ENCODE results near the gene COL4A4.

COL4A4 gene

DNA sequence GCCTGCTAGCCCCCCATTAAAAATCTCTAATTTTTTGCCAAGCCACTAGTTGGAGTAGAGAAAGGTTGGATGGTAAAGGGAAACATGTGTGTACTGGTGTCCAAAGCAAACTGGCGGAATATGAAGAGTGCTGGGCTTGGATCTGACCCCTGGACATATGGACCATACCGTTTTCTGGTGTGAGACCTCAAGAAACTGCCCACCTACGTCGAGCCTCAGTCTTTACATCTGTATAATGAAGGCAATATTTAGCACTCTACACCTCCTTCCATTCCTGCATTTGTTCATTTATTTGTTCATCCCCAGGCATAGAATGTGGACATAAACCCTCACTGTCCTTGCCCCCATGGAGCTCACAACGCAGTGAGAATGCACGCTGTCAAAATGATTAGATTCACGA, 185.7 kb downstream of the COL4A4 start:
- no peak overlapping the region for H3K27ac ChIP-seq (ENCODE audit: low read depth, low read length)
- H3K4me3 ChIP-seq (ENCODE audit: low read depth in 1 of 5, low read length in 5 of 5): no peak overlapping the region
- H3K36me3 ChIP-seq (ENCODE audit: control insufficient read depth in 5 of 5, insufficient read depth in 5 of 5, low read length in 5 of 5): peaks cover 0 to 3% (median 0%) of the 10 kb centered on the region in 5 donors
- H3K4me1 ChIP-seq (ENCODE audit: control insufficient read depth in 5 of 5, insufficient read depth in 5 of 5, low read length in 5 of 5): peaks cover 0 to 6% (median 0%) of the 10 kb centered on the region in 5 donors
- H3K9me3 ChIP-seq (ENCODE audit: control insufficient read depth in 5 of 5, low read length in 5 of 5): no peaks in the 10 kb centered on the region
- no peaks in the 10 kb centered on the region for H3K27me3 ChIP-seq (ENCODE audit: control insufficient read depth in 5 of 5, insufficient read depth in 4 of 5, low read length in 5 of 5)
- no peak overlapping the region for H3K9ac ChIP-seq (ENCODE audit: low read length in 5 of 5)

DNA sequence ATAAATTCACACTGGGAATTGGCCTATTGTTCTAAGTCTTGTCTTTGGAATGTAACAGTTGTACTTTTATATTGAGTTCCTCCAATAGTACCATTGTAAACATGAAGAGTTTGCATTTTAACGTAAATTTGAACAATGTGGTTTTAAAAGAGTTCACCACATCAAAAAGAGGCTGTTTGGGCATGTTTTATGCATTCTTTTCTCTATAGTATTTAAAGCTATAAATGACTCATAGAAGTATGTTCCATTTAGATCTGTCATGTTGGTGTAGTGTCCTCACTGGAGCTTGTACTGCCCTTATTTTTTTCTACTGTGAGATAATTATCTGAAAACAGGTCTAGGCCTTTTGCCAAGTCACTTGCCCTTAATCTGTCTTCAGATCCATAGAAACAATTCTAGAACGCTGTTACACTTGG, 186.2 kb downstream of the COL4A4 start:
- Histone ChIP-seq H3K9ac (ENCODE audit: low read length in 5 of 5) (no peak overlapping the region), H3K9me3 (ENCODE audit: control insufficient read depth in 5 of 5, low read length in 5 of 5) (no peaks in the 10 kb centered on the region), H3K4me3 (ENCODE audit: low read depth in 1 of 5, low read length in 5 of 5) (no peak overlapping the region), H3K4me1 (ENCODE audit: control insufficient read depth in 5 of 5, insufficient read depth in 5 of 5, low read length in 5 of 5) (peaks cover 0 to 6% (median 0%) of the 10 kb centered on the region in 5 donors), H3K27ac (ENCODE audit: low read depth, low read length) (no peak overlapping the region), H3K36me3 (ENCODE audit: control insufficient read depth in 5 of 5, insufficient read depth in 5 of 5, low read length in 5 of 5) (peaks cover 0 to 3% (median 0%) of the 10 kb centered on the region in 5 donors), H3K27me3 (ENCODE audit: control insufficient read depth in 5 of 5, insufficient read depth in 4 of 5, low read length in 5 of 5) (no peaks in the 10 kb centered on the region)

DNA sequence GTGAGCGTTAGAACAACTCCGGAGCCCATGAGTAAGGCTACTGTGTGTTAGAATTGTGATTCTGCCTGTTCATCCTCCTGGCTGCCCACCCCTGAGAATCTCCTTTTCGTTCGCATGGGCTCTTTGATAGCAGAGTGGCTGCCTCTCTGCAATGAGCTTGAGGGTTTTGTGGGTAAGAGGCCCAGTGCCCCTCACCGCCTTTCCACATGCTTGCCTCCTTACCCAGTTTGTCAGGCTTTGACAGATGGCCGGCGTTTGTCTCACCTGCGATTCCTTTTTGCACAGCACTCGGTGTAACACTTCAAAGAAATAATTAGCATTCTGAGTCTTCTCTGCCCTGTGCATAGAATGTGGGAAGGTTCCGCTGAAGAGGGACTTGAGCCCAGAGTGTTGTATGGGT, 190.2 kb downstream of the COL4A4 start:
- H3K9me3 ChIP-seq (ENCODE audit: control insufficient read depth in 5 of 5, low read length in 5 of 5): no peaks in the 10 kb centered on the region
- peaks cover 0 to 3% (median 0%) of the 10 kb centered on the region in 5 donors for H3K36me3 ChIP-seq (ENCODE audit: control insufficient read depth in 5 of 5, insufficient read depth in 5 of 5, low read length in 5 of 5)
- H3K4me1 ChIP-seq (ENCODE audit: control insufficient read depth in 5 of 5, insufficient read depth in 5 of 5, low read length in 5 of 5): peaks cover 0 to 5% (median 0%) of the 10 kb centered on the region in 5 donors
- no peak overlapping the region for H3K9ac ChIP-seq (ENCODE audit: low read length in 5 of 5)
- H3K27ac ChIP-seq (ENCODE audit: low read depth, low read length): no peak overlapping the region
- H3K4me3 ChIP-seq (ENCODE audit: low read depth in 1 of 5, low read length in 5 of 5): no peak overlapping the region
- no peaks in the 10 kb centered on the region for H3K27me3 ChIP-seq (ENCODE audit: control insufficient read depth in 5 of 5, insufficient read depth in 4 of 5, low read length in 5 of 5)

DNA sequence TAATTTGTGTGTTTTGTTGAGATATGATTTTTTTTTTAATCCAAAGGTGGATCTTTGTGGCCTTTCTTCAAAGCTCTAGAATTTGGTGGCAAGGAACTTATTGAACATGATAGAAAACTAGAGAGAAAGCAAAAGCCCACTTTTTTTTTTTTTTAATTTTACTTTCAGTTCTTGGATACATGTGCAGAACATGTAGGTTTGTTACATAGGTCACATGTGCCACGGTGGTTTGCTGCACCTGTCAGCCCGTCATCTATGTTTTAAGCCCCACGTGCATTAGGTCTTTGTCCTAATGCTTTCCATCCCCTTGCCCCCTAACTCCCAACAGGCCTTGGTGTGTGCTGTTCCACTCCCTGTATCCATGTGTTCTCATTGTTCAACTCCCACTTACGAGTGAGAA, 192.2 kb downstream of the COL4A4 start:
- Histone ChIP-seq H3K36me3 (ENCODE audit: control insufficient read depth in 5 of 5, insufficient read depth in 5 of 5, low read length in 5 of 5) (peaks cover 0 to 2% (median 0%) of the 10 kb centered on the region in 5 donors), H3K27me3 (ENCODE audit: control insufficient read depth in 5 of 5, insufficient read depth in 4 of 5, low read length in 5 of 5) (no peaks in the 10 kb centered on the region), H3K9ac (ENCODE audit: low read length in 5 of 5) (no peak overlapping the region), H3K4me1 (ENCODE audit: control insufficient read depth in 5 of 5, insufficient read depth in 5 of 5, low read length in 5 of 5) (peaks cover 0 to 5% (median 0%) of the 10 kb centered on the region in 5 donors), H3K27ac (ENCODE audit: low read depth, low read length) (no peak overlapping the region), H3K9me3 (ENCODE audit: control insufficient read depth in 5 of 5, low read length in 5 of 5) (no peaks in the 10 kb centered on the region), H3K4me3 (ENCODE audit: low read depth in 1 of 5, low read length in 5 of 5) (no peak overlapping the region)

DNA sequence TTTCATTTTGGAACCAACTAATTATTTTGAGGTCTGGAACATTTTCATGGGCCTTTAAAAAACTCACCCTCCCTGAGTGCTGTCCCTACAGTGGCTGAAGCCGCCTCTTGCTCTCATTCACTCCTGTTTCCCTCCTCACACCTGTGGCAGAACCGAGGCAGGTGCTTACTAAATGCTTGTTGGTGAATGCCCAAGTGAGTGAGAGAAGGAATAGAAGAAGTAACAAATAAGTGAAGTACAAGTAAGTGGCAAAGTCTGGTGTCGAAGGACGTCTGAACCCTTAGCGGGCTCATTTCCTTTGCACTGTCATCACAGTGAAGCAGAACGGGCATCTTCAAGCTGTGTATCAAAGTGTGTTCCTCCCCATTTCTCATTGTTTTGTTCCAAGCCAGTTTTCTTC, 192.9 kb downstream of the COL4A4 start:
- H3K9me3 ChIP-seq (ENCODE audit: control insufficient read depth in 5 of 5, low read length in 5 of 5): no peaks in the 10 kb centered on the region
- no peak overlapping the region for H3K4me3 ChIP-seq (ENCODE audit: low read depth in 1 of 5, low read length in 5 of 5)
- peaks cover 0 to 2% (median 0%) of the 10 kb centered on the region in 5 donors for H3K36me3 ChIP-seq (ENCODE audit: control insufficient read depth in 5 of 5, insufficient read depth in 5 of 5, low read length in 5 of 5)
- H3K9ac ChIP-seq (ENCODE audit: low read length in 5 of 5): no peak overlapping the region
- peaks cover 0 to 5% (median 0%) of the 10 kb centered on the region in 5 donors for H3K4me1 ChIP-seq (ENCODE audit: control insufficient read depth in 5 of 5, insufficient read depth in 5 of 5, low read length in 5 of 5)
- H3K27me3 ChIP-seq (ENCODE audit: control insufficient read depth in 5 of 5, insufficient read depth in 4 of 5, low read length in 5 of 5): no peaks in the 10 kb centered on the region
- no peak overlapping the region for H3K27ac ChIP-seq (ENCODE audit: low read depth, low read length)

DNA sequence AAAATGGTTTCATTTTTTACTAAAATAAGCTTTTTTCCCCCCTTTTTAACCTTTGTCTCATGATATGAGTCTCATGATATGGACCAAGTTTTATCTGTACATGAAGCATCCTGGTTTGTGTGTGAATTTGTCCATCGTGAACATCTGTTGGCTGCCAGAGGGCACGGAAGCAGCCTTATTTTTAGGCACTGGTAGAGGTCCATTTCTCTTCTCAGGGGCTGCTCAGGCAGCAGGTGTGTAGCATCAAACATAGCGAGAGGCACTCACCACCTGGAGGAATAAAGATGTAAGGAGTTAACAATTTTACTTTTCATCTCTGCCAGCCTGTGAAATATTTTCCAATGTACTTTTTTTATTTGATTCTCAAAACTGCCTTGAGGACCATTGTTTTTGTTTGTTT, 193.6 kb downstream of the COL4A4 start:
- no peak overlapping the region for H3K4me3 ChIP-seq (ENCODE audit: low read depth in 1 of 5, low read length in 5 of 5)
- peaks cover 0 to 2% (median 0%) of the 10 kb centered on the region in 5 donors for H3K36me3 ChIP-seq (ENCODE audit: control insufficient read depth in 5 of 5, insufficient read depth in 5 of 5, low read length in 5 of 5)
- H3K9ac ChIP-seq (ENCODE audit: low read length in 5 of 5): no peak overlapping the region
- H3K4me1 ChIP-seq (ENCODE audit: control insufficient read depth in 5 of 5, insufficient read depth in 5 of 5, low read length in 5 of 5): peaks cover 0 to 5% (median 0%) of the 10 kb centered on the region in 5 donors
- H3K27me3 ChIP-seq (ENCODE audit: control insufficient read depth in 5 of 5, insufficient read depth in 4 of 5, low read length in 5 of 5): no peaks in the 10 kb centered on the region
- H3K9me3 ChIP-seq (ENCODE audit: control insufficient read depth in 5 of 5, low read length in 5 of 5): no peaks in the 10 kb centered on the region
- H3K27ac ChIP-seq (ENCODE audit: low read depth, low read length): no peak overlapping the region

DNA sequence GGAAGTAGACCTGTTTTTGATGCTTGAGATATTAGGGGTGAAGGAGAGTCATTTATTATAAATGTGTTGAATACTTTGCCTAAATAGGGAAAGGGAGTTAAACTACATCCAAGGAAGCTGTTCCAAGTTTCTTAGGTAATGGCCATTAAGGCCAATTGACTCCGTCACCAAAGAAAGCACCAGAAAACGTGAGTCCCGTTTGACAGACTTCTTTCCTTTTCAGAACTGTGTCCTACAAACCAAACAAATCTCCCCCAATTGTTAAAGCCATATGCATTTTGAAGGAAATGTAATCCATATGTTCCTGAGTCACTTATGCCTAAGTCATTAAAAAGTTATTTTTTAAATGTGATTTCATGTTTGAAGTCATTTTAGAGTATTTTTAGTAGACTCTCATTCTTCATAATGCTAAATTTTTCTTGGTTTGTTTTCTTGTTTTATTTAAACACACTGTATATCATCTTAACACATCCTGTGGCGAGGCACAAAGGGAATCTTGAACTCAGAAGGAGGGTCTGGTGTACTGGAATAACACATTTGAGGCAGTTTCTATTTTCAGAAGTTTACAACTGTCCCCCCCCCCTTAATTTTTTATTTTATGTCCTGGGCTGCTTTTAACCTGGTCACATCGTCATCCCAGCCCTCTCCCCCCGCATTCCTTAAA, 194.5 kb downstream of the COL4A4 start:
- H3K27ac ChIP-seq (ENCODE audit: low read depth, low read length): no peak overlapping the region
- no peak overlapping the region for H3K4me3 ChIP-seq (ENCODE audit: low read depth in 1 of 5, low read length in 5 of 5)
- no peaks in the 10 kb centered on the region for H3K9me3 ChIP-seq (ENCODE audit: control insufficient read depth in 5 of 5, low read length in 5 of 5)
- peaks cover 0 to 5% (median 0%) of the 10 kb centered on the region in 5 donors for H3K4me1 ChIP-seq (ENCODE audit: control insufficient read depth in 5 of 5, insufficient read depth in 5 of 5, low read length in 5 of 5)
- H3K9ac ChIP-seq (ENCODE audit: low read length in 5 of 5): no peak overlapping the region
- H3K27me3 ChIP-seq (ENCODE audit: control insufficient read depth in 5 of 5, insufficient read depth in 4 of 5, low read length in 5 of 5): no peaks in the 10 kb centered on the region
- peaks cover 0 to 2% (median 0%) of the 10 kb centered on the region in 5 donors for H3K36me3 ChIP-seq (ENCODE audit: control insufficient read depth in 5 of 5, insufficient read depth in 5 of 5, low read length in 5 of 5)

DNA sequence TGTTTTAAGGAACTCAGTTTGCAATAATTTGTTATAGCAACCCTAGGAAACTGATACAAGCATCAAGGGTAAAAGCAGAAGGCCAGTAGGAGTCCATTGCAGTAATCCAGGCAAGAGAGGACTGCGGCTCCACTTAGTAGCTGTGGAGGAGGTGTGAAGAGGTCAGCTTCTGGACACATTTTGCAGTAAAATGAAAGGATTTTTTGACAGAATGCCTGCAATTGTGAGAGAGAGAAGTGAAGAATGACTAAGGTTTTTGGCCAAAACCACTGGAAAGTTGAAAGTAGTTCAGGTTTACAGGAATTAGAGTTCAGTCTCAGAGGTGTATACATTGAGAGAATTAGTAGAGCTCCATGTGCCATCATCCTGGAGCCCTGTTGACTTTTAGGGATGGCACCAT, 198.6 kb downstream of the COL4A4 start:
- Histone ChIP-seq H3K9me3 (ENCODE audit: control insufficient read depth in 5 of 5, low read length in 5 of 5) (no peaks in the 10 kb centered on the region), H3K9ac (ENCODE audit: low read length in 5 of 5) (no peak overlapping the region), H3K27ac (ENCODE audit: low read depth, low read length) (no peak overlapping the region), H3K27me3 (ENCODE audit: control insufficient read depth in 5 of 5, insufficient read depth in 4 of 5, low read length in 5 of 5) (no peaks in the 10 kb centered on the region), H3K36me3 (ENCODE audit: control insufficient read depth in 5 of 5, insufficient read depth in 5 of 5, low read length in 5 of 5) (no peaks in the 10 kb centered on the region), H3K4me1 (ENCODE audit: control insufficient read depth in 5 of 5, insufficient read depth in 5 of 5, low read length in 5 of 5) (peaks cover 0 to 7% (median 5%) of the 10 kb centered on the region in 5 donors), H3K4me3 (ENCODE audit: low read depth in 1 of 5, low read length in 5 of 5) (no peak overlapping the region)

DNA sequence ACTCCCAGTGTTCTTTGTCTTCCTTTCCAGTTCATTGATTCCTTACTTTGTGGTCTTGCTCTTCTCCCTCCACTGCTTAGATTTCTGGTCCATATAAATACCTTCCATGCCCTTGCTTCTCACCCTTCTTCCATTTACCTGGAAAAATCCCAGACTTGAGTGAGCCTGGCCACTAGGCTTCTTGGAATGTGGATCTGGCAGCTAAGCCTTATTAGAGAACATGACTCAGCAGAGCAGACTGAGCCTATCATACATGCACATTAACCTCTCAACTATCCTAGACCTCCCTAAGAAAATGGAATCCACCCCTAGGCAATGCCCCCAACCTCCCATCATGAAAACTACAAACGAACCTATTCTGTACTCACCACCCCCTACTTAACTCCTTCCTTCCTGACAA, 200.5 kb downstream of the COL4A4 start:
- Histone ChIP-seq H3K9ac (ENCODE audit: low read length in 5 of 5) (no peak overlapping the region), H3K9me3 (ENCODE audit: control insufficient read depth in 5 of 5, low read length in 5 of 5) (peaks cover 0 to 8% (median 0%) of the 10 kb centered on the region in 5 donors), H3K4me1 (ENCODE audit: control insufficient read depth in 5 of 5, insufficient read depth in 5 of 5, low read length in 5 of 5) (peaks cover 0 to 7% (median 0%) of the 10 kb centered on the region in 5 donors), H3K4me3 (ENCODE audit: low read depth in 1 of 5, low read length in 5 of 5) (peak overlapping the region in 1 of 5 donors; percentile 15), H3K36me3 (ENCODE audit: control insufficient read depth in 5 of 5, insufficient read depth in 5 of 5, low read length in 5 of 5) (no peaks in the 10 kb centered on the region), H3K27ac (ENCODE audit: low read depth, low read length) (no peak overlapping the region), H3K27me3 (ENCODE audit: control insufficient read depth in 5 of 5, insufficient read depth in 4 of 5, low read length in 5 of 5) (no peaks in the 10 kb centered on the region)

DNA sequence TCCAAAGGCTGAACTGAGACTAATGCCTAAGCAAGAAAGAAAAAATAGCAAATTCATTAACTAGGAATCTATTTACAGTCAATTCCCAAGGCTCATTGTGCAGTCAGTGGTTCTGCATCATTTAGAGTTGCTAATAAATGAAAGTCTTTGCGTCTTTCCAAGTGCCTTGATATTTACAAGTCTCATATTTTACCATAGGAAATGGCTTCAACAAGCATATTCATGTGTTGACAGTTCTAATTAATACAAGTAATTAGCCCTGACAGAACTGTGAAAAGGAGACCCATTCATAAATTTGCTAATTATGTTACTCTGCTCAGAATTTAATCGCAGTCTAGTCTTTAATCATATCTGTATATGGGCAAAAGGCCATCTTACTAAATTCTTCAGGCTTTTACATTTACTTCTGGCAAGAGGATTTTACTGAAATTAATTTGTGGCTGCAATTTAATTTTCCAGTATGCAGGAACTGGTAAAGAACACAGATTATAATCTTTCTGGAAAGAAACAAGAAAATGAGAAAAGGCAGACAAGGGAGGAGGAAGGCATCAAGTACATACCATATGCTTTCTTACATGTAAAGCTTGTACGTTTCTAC, 201.7 kb downstream of the COL4A4 start:
- peaks cover 0 to 7% (median 0%) of the 10 kb centered on the region in 5 donors for H3K4me1 ChIP-seq (ENCODE audit: control insufficient read depth in 5 of 5, insufficient read depth in 5 of 5, low read length in 5 of 5)
- H3K9ac ChIP-seq (ENCODE audit: low read length in 5 of 5): no peak overlapping the region
- peaks cover 0 to 2% (median 0%) of the 10 kb centered on the region in 5 donors for H3K36me3 ChIP-seq (ENCODE audit: control insufficient read depth in 5 of 5, insufficient read depth in 5 of 5, low read length in 5 of 5)
- H3K27me3 ChIP-seq (ENCODE audit: control insufficient read depth in 5 of 5, insufficient read depth in 4 of 5, low read length in 5 of 5): no peaks in the 10 kb centered on the region
- H3K4me3 ChIP-seq (ENCODE audit: low read depth in 1 of 5, low read length in 5 of 5): no peak overlapping the region
- H3K9me3 ChIP-seq (ENCODE audit: control insufficient read depth in 5 of 5, low read length in 5 of 5): peaks cover 0 to 8% (median 0%) of the 10 kb centered on the region in 5 donors
- no peak overlapping the region for H3K27ac ChIP-seq (ENCODE audit: low read depth, low read length)

All from subcutaneous abdominal adipose tissue (tissue), 5 donors.